IPS-15b (cell line): Measurements from ENCODE around the gene PRKAG2.
"Not testable (repeated sequence)": the region's sequence is repeated elsewhere in the genome, so short reads cannot be mapped to it uniquely, and the experiment has no call there.

Experiments used
- H3K27me3 ChIP-seq: one replicate; pipeline ENCODE4 v1.6.1; 2013; ENCODE audit warnings: low read length; ENCODE audit not compliant: control insufficient read depth, insufficient read depth
- H3K36me3 ChIP-seq: one replicate; pipeline ENCODE4 v1.6.1; 2013; ENCODE audit warnings: low read length; ENCODE audit not compliant: control insufficient read depth, insufficient read depth
- H3K4me1 ChIP-seq: one replicate; pipeline ENCODE4 v1.6.1; 2013; ENCODE audit warnings: mild to moderate bottlenecking, low read length; ENCODE audit not compliant: control insufficient read depth, insufficient read depth
- H3K4me3 ChIP-seq: one replicate; pipeline ENCODE4 v1.5.1; 2013; ENCODE audit warnings: low read depth, low read length
- H3K9ac ChIP-seq: one replicate; pipeline ENCODE4 v1.6.1; 2013; ENCODE audit warnings: low read depth, mild to moderate bottlenecking, low read length
- H3K9me3 ChIP-seq: one replicate; pipeline ENCODE4 v1.6.1; 2013; ENCODE audit warnings: mild to moderate bottlenecking, low read length; ENCODE audit not compliant: control insufficient read depth, insufficient read depth

PRKAG2 gene

GRCh38 chr7:151914051-151914450, 37.1 kb upstream of the PRKAG2 start:
- Histone ChIP-seq H3K4me1 (no peaks in the 10 kb centered on the region), H3K4me3 (no peak overlapping the region), H3K27me3 (no peaks in the 10 kb centered on the region), H3K9me3 (no peaks in the 10 kb centered on the region), H3K36me3 (no peaks in the 10 kb centered on the region), H3K9ac (no peak overlapping the region)

- not testable (repeated sequence) for H3K27me3 ChIP-seq, H3K9me3 ChIP-seq, H3K9ac ChIP-seq, H3K4me1 ChIP-seq, H3K36me3 ChIP-seq, H3K4me3 ChIP-seq
Measured at GRCh38 chr7:151910655-151911054, 33.7 kb upstream of the PRKAG2 start.

GRCh38 chr7:151907115-151907514, 30.2 kb upstream of the PRKAG2 start:
- H3K9ac ChIP-seq, H3K4me1 ChIP-seq, H3K36me3 ChIP-seq, H3K9me3 ChIP-seq, H3K27me3 ChIP-seq, H3K4me3 ChIP-seq: not testable (repeated sequence)

- no peaks in the 10 kb centered on the region for H3K4me1 ChIP-seq
- H3K4me3 ChIP-seq: no peak overlapping the region
- no peaks in the 10 kb centered on the region for H3K9me3 ChIP-seq
- no peak overlapping the region for H3K9ac ChIP-seq
- no peaks in the 10 kb centered on the region for H3K36me3 ChIP-seq
- no peaks in the 10 kb centered on the region for H3K27me3 ChIP-seq
Measured at GRCh38 chr7:151905766-151906165, 28.9 kb upstream of the PRKAG2 start.

GRCh38 chr7:151905353-151905752, 28.4 kb upstream of the PRKAG2 start:
- no peak overlapping the region for H3K4me3 ChIP-seq
- H3K4me1 ChIP-seq: no peaks in the 10 kb centered on the region
- no peaks in the 10 kb centered on the region for H3K36me3 ChIP-seq
- no peaks in the 10 kb centered on the region for H3K9me3 ChIP-seq
- H3K27me3 ChIP-seq: no peaks in the 10 kb centered on the region
- H3K9ac ChIP-seq: no peak overlapping the region

GRCh38 chr7:151904270-151904669, 27.4 kb upstream of the PRKAG2 start:
- no peak overlapping the region for H3K9ac ChIP-seq
- H3K36me3 ChIP-seq: no peaks in the 10 kb centered on the region
- no peaks in the 10 kb centered on the region for H3K4me1 ChIP-seq
- H3K4me3 ChIP-seq: no peak overlapping the region
- H3K27me3 ChIP-seq: no peaks in the 10 kb centered on the region
- no peaks in the 10 kb centered on the region for H3K9me3 ChIP-seq

- Histone ChIP-seq H3K36me3 (no peaks in the 10 kb centered on the region), H3K4me1 (no peaks in the 10 kb centered on the region), H3K27me3 (no peaks in the 10 kb centered on the region)
Measured at GRCh38 chr7:151903249-151904032, 26.5 kb upstream of the PRKAG2 start.

GRCh38 chr7:151902311-151902710, 25.4 kb upstream of the PRKAG2 start:
- Histone ChIP-seq H3K9me3 (no peaks in the 10 kb centered on the region), H3K36me3 (no peaks in the 10 kb centered on the region), H3K4me1 (no peaks in the 10 kb centered on the region), H3K27me3 (peaks cover 3% of the 10 kb centered on the region), H3K4me3 (no peak overlapping the region), H3K9ac (no peak overlapping the region)

More at GRCh38 chr7:151903249-151904032, 26.5 kb upstream of the PRKAG2 start:
- Histone ChIP-seq H3K4me3 (no peak overlapping the region), H3K9ac (no peak overlapping the region), H3K9me3 (no peaks in the 10 kb centered on the region)

- Histone ChIP-seq H3K9me3 (no peaks in the 10 kb centered on the region), H3K27me3 (peaks cover 3% of the 10 kb centered on the region), H3K36me3 (no peaks in the 10 kb centered on the region), H3K4me3 (no peak overlapping the region), H3K4me1 (no peaks in the 10 kb centered on the region), H3K9ac (no peak overlapping the region)
Measured at GRCh38 chr7:151901828-151902227, 24.9 kb upstream of the PRKAG2 start.

- Histone ChIP-seq H3K4me3 (no peak overlapping the region), H3K4me1 (no peaks in the 10 kb centered on the region), H3K27me3 (peaks cover 3% of the 10 kb centered on the region), H3K9ac (no peak overlapping the region), H3K36me3 (no peaks in the 10 kb centered on the region), H3K9me3 (no peaks in the 10 kb centered on the region)
Measured at GRCh38 chr7:151900986-151901621, 24.2 kb upstream of the PRKAG2 start.

GRCh38 chr7:151900591-151900985, 23.7 kb upstream of the PRKAG2 start:
- Histone ChIP-seq H3K36me3 (no peaks in the 10 kb centered on the region), H3K4me1 (no peaks in the 10 kb centered on the region), H3K27me3 (peaks cover 3% of the 10 kb centered on the region), H3K9ac (no peak overlapping the region), H3K4me3 (no peak overlapping the region), H3K9me3 (no peaks in the 10 kb centered on the region)
